Measurements from ENCODE around the gene OR52I1. TPM values are rescaled to one million over a fixed set of nuclear protein-coding genes. Genes with fewer than 3 reads are reported as not detected.

Gene OR52I1
- total and polyA plus RNA-seq, 2 donors, result not detected

GRCh38 chr11:4637662-4638047 lies 43.8 kb downstream of the OR52I1 start:
- no peak overlapping the region for H3K4me3 ChIP-seq (ENCODE audit: low read depth, low read length)

GRCh38 chr11:4639931-4640330 lies 46.1 kb downstream of the OR52I1 start:
- H3K4me1 ChIP-seq (ENCODE audit: insufficient read depth), result no peaks in the 10 kb centered on the region
- WGBS, result 95% methylated on average over 6 of the region's 6 CpGs

More at GRCh38 chr11:4637662-4638047, 43.8 kb downstream of the OR52I1 start:
- Histone ChIP-seq H3K36me3 (ENCODE audit: insufficient read depth) (no peaks in the 10 kb centered on the region), H3K27ac (ENCODE audit: low read depth) (no peak overlapping the region), H3K4me1 (ENCODE audit: insufficient read depth) (no peaks in the 10 kb centered on the region)
- no peak for DNase-seq (ENCODE audit: extremely low spot score)
- 87% methylated on average over 3 of the region's 3 CpGs for WGBS

GRCh38 chr11:4641501-4641900 lies 47.7 kb downstream of the OR52I1 start:
- Histone ChIP-seq H3K4me3 (ENCODE audit: low read depth, low read length) (no peak overlapping the region), H3K36me3 (ENCODE audit: insufficient read depth) (no peaks in the 10 kb centered on the region), H3K27ac (ENCODE audit: low read depth) (no peak overlapping the region), H3K4me1 (ENCODE audit: insufficient read depth) (no peaks in the 10 kb centered on the region)
- WGBS, result 82% methylated on average over 7 of the region's 7 CpGs
- no peak for DNase-seq (ENCODE audit: extremely low spot score)

More at GRCh38 chr11:4639931-4640330, 46.1 kb downstream of the OR52I1 start:
- Histone ChIP-seq H3K4me3 (ENCODE audit: low read depth, low read length) (no peak overlapping the region), H3K36me3 (ENCODE audit: insufficient read depth) (no peaks in the 10 kb centered on the region), H3K27ac (ENCODE audit: low read depth) (no peak overlapping the region)
- DNase-seq (ENCODE audit: extremely low spot score), result no peak

GRCh38 chr11:4642043-4642442 lies 48.2 kb downstream of the OR52I1 start:
- no peaks in the 10 kb centered on the region for H3K4me1 ChIP-seq (ENCODE audit: insufficient read depth)

GRCh38 chr11:4643076-4643475 lies 49.2 kb downstream of the OR52I1 start:
- no peak overlapping the region for H3K4me3 ChIP-seq (ENCODE audit: low read depth, low read length)
- H3K27ac ChIP-seq (ENCODE audit: low read depth), result no peak overlapping the region
- H3K4me1 ChIP-seq (ENCODE audit: insufficient read depth), result no peaks in the 10 kb centered on the region
- whole genome bisulfite sequencing, result 48% methylated on average over 5 of the region's 5 CpGs
- no peaks in the 10 kb centered on the region for H3K36me3 ChIP-seq (ENCODE audit: insufficient read depth)
- no peak for DNase-seq (ENCODE audit: extremely low spot score)

More at GRCh38 chr11:4642043-4642442, 48.2 kb downstream of the OR52I1 start:
- no peak overlapping the region for H3K27ac ChIP-seq (ENCODE audit: low read depth)
- 78% methylated on average over 7 of the region's 7 CpGs for WGBS
- DNase-seq (ENCODE audit: extremely low spot score), result no peak
- H3K4me3 ChIP-seq (ENCODE audit: low read depth, low read length), result no peak overlapping the region
- H3K36me3 ChIP-seq (ENCODE audit: insufficient read depth), result no peaks in the 10 kb centered on the region

- Histone ChIP-seq H3K4me3 (ENCODE audit: low read depth, low read length) (no peak within 1 kb of the TSS), H3K27ac (ENCODE audit: low read depth) (no peak within 1 kb of the TSS), H3K4me1 (ENCODE audit: insufficient read depth) (no peaks in the 10 kb centered on the region), H3K36me3 (ENCODE audit: insufficient read depth) (no peaks in the 10 kb centered on the region)
- 78% methylated on average over 3 of the region's 3 CpGs for WGBS
- no peak for DNase-seq (ENCODE audit: extremely low spot score)
Observed at GRCh38 chr11:4643682-4644081, 49.8 kb downstream of the OR52I1 start, which contains the start of gene OR51E1. Gene OR51E1 (plus strand): TSS chr11:4643982. CDS start chr11:4652527, 8,545 bp downstream.

GRCh38 chr11:4644233-4644632 lies 50.4 kb downstream of the OR52I1 start:
- Histone ChIP-seq H3K27ac (ENCODE audit: low read depth) (no peak overlapping the region), H3K4me1 (ENCODE audit: insufficient read depth) (no peaks in the 10 kb centered on the region)

More at GRCh38 chr11:4644233-4644632, 50.4 kb downstream of the OR52I1 start:
- Histone ChIP-seq H3K36me3 (ENCODE audit: insufficient read depth) (no peaks in the 10 kb centered on the region), H3K4me3 (ENCODE audit: low read depth, low read length) (no peak overlapping the region)
- WGBS, result 43% methylated on average over 4 of the region's 4 CpGs
- DNase-seq (ENCODE audit: extremely low spot score), result no peak

Other genes starting within 250 kb of the OR52I1 start
- not detected for gene OR52B4, start 225.7 kb upstream of the OR52I1 start, total RNA-seq
- not detected for gene OR52B4, start 225.7 kb upstream of the OR52I1 start, polyA plus RNA-seq
- gene TRIM21, start 200.3 kb upstream of the OR52I1 start, total RNA-seq, result 15.9 TPM
- gene TRIM21, start 200.3 kb upstream of the OR52I1 start, polyA plus RNA-seq, result 19.1 TPM
- gene OR52K2, start 144.7 kb upstream of the OR52I1 start, total RNA-seq, result not detected
- gene OR52K2, start 144.7 kb upstream of the OR52I1 start, polyA plus RNA-seq, result not detected
- gene OR52K1, start 111.4 kb upstream of the OR52I1 start, total RNA-seq, result not detected
- gene OR52K1, start 111.4 kb upstream of the OR52I1 start, polyA plus RNA-seq, result not detected
- gene OR52M1, start 48.8 kb upstream of the OR52I1 start, total RNA-seq, result not detected
- gene OR52M1, start 48.8 kb upstream of the OR52I1 start, polyA plus RNA-seq, result not detected
- not detected for gene OR52I2, start 12.3 kb upstream of the OR52I1 start, total RNA-seq
- gene OR52I2, start 12.3 kb upstream of the OR52I1 start, polyA plus RNA-seq, result not detected
- 10.7 TPM for gene TRIM68, start 14.2 kb downstream of the OR52I1 start, total RNA-seq
- gene TRIM68, start 14.2 kb downstream of the OR52I1 start, polyA plus RNA-seq, result 10.9 TPM
- gene OR51D1, start 43.4 kb downstream of the OR52I1 start, total RNA-seq, result not detected
- gene OR51D1, start 43.4 kb downstream of the OR52I1 start, polyA plus RNA-seq, result not detected
- gene OR51E1, start 49.9 kb downstream of the OR52I1 start, total RNA-seq, result 3.2 TPM
- gene OR51E1, start 49.9 kb downstream of the OR52I1 start, polyA plus RNA-seq, result 0.65 TPM
- 0.63 TPM for gene OR51E2, start 103.8 kb downstream of the OR52I1 start, total RNA-seq
- 0.63 TPM for gene OR51E2, start 103.8 kb downstream of the OR52I1 start, polyA plus RNA-seq
- not detected for gene MMP26, start 110.7 kb downstream of the OR52I1 start, total RNA-seq
- gene MMP26, start 110.7 kb downstream of the OR52I1 start, polyA plus RNA-seq, result not detected
- not detected for gene OR51F1, start 175.9 kb downstream of the OR52I1 start, total RNA-seq
- not detected for gene OR51F1, start 175.9 kb downstream of the OR52I1 start, polyA plus RNA-seq
- not detected for gene OR52R1, start 210.3 kb downstream of the OR52I1 start, total RNA-seq
- gene OR52R1, start 210.3 kb downstream of the OR52I1 start, polyA plus RNA-seq, result not detected
- not detected for gene OR51F2, start 227.3 kb downstream of the OR52I1 start, total RNA-seq
- gene OR51F2, start 227.3 kb downstream of the OR52I1 start, polyA plus RNA-seq, result not detected

All from urinary bladder (tissue), 4 donors.